Neuronal stem cell (in vitro differentiated cells): Measurements from ENCODE around the gene TMEFF1.

Experiments used
- DNase-seq: peaks from one replicate; pipeline ENCODE4 v3.0.0-alpha.2; 2013; ENCODE audit warnings: low spot score
- H2AFZ ChIP-seq: one replicate; pipeline ENCODE4 v1.6.1; 2013; ENCODE audit warnings: mild to moderate bottlenecking, low read length, inconsistent platforms
- H2AK5ac ChIP-seq: 2 replicates; pipeline ENCODE4 v1.6.1; 2013; ENCODE audit warnings: low read depth, mild to moderate bottlenecking, inconsistent platforms, low read length, moderate library complexity, mixed read lengths
- H2BK120ac ChIP-seq: 2 replicates; pipeline ENCODE4 v1.6.1; 2013; ENCODE audit warnings: low read depth, mild to moderate bottlenecking, inconsistent platforms, low read length, moderate library complexity, mixed read lengths
- H2BK12ac ChIP-seq: one replicate; pipeline ENCODE4 v1.6.1; 2013; ENCODE audit warnings: low read length, inconsistent platforms
- H2BK15ac ChIP-seq: 2 replicates; pipeline ENCODE4 v1.6.1; 2013; ENCODE audit warnings: mild to moderate bottlenecking, low read length, inconsistent platforms, mixed read lengths
- H2BK5ac ChIP-seq: one replicate; pipeline ENCODE4 v1.6.1; 2013; ENCODE audit warnings: inconsistent platforms, mild to moderate bottlenecking, low read length, moderate library complexity
- H3K14ac ChIP-seq: one replicate; pipeline ENCODE4 v1.6.1; 2013; ENCODE audit warnings: low read length, inconsistent platforms
- H3K18ac ChIP-seq: 2 replicates; pipeline ENCODE4 v1.6.1; 2013; ENCODE audit warnings: low read length, inconsistent platforms
- H3K23ac ChIP-seq: 2 replicates; pipeline ENCODE4 v1.6.1; 2013; ENCODE audit warnings: low read depth, mild to moderate bottlenecking, mixed read lengths, low read length, inconsistent platforms; ENCODE audit not compliant: poor library complexity
- H3K27ac ChIP-seq: replicated peaks from 3 replicates; pipeline ENCODE4 v1.5.1; 2013; ENCODE audit warnings: low read length, inconsistent platforms
- H3K27me3 ChIP-seq, 3 experiments: 2 replicates each; pipeline ENCODE4 v1.6.1; 2013; ENCODE audit warnings: low read length in 3 of 3, mild to moderate bottlenecking in 2 of 3, inconsistent platforms in 1 of 3, low read depth in 1 of 3, mixed read lengths in 1 of 3, moderate library complexity in 1 of 3; ENCODE audit not compliant: control insufficient read depth in 3 of 3, insufficient read depth in 3 of 3
- H3K36me3 ChIP-seq, 2 donors: replicated peaks in 1 of 2; 2 replicates each; pipeline ENCODE4 v1.6.1; 2013; ENCODE audit warnings: low read length in 2 of 2; ENCODE audit not compliant: control insufficient read depth in 2 of 2, insufficient read depth in 2 of 2
- H3K4ac ChIP-seq: 2 replicates; pipeline ENCODE4 v1.6.1; 2013; ENCODE audit warnings: inconsistent platforms, mild to moderate bottlenecking, low read length, moderate library complexity
- H3K4me1 ChIP-seq, 2 donors: 1 replicate in 1 of 2; 2 replicates in 1 of 2; pipeline ENCODE4 v1.6.1; 2013; ENCODE audit warnings: low read length in 2 of 2, low read depth in 1 of 2; ENCODE audit not compliant: control insufficient read depth in 2 of 2, insufficient read depth in 1 of 2
- H3K4me2 ChIP-seq: one replicate; pipeline ENCODE4 v1.6.1; 2013; ENCODE audit warnings: mild to moderate bottlenecking, low read length, inconsistent platforms; ENCODE audit not compliant: insufficient read depth, poor library complexity, severe bottlenecking
- H3K4me3 ChIP-seq, 2 donors: 2 replicates each; pipeline ENCODE4 v1.5.1; 2013; ENCODE audit warnings: low read length in 2 of 2, mild to moderate bottlenecking in 2 of 2, inconsistent platforms in 1 of 2, moderate library complexity in 1 of 2
- H3K79me1 ChIP-seq: one replicate; pipeline ENCODE4 v1.6.1; 2013; ENCODE audit warnings: low read depth, mild to moderate bottlenecking, inconsistent platforms, low read length, moderate library complexity
- H3K9ac ChIP-seq: one replicate; pipeline ENCODE4 v1.6.1; 2013; ENCODE audit warnings: mild to moderate bottlenecking, low read depth, low read length, inconsistent platforms; ENCODE audit not compliant: poor library complexity
- H3K9me3 ChIP-seq, 2 donors: replicated peaks in 1 of 2; 2 replicates each; pipeline versions ENCODE3 to v1.6.1; 2013; ENCODE audit warnings: low read length in 2 of 2, mild to moderate bottlenecking in 2 of 2, inconsistent platforms in 1 of 2, low read depth in 1 of 2, mixed read lengths in 1 of 2, moderate library complexity in 1 of 2; ENCODE audit not compliant: control insufficient read depth in 2 of 2, insufficient read depth in 1 of 2
- H4K8ac ChIP-seq: one replicate; pipeline ENCODE4 v1.6.1; 2013; ENCODE audit warnings: low read depth, mild to moderate bottlenecking, inconsistent platforms, low read length, moderate library complexity
- H4K91ac ChIP-seq: one replicate; pipeline ENCODE4 v1.6.1; 2013; ENCODE audit warnings: low read length, low read depth, mild to moderate bottlenecking, inconsistent platforms; ENCODE audit not compliant: poor library complexity
- WGBS, 2 donors: extraction: QIAGEN DNeasy Blood & Tissue Kit; methylation state at CpG; one replicate each; pipeline ENCODE4 v1.1.7; 2013; ENCODE audit warnings: missing lambda C conversion rate in 2 of 2, mixed read lengths in 1 of 2; ENCODE audit not compliant: insufficient read length in 2 of 2, insufficient replicate concordance in 1 of 2; ENCODE audit errors: extremely low coverage in 2 of 2; 5-methylcytosine and 5-hydroxymethylcytosine counted together

TMEFF1 gene

GRCh38 chr9:100581661-100582060 is 108.7 kb downstream of the TMEFF1 start:
- no peak for DNase-seq
- Histone ChIP-seq H3K27ac (no peak overlapping the region), H3K4me1 (no peaks in the 10 kb centered on the region)

DNA sequence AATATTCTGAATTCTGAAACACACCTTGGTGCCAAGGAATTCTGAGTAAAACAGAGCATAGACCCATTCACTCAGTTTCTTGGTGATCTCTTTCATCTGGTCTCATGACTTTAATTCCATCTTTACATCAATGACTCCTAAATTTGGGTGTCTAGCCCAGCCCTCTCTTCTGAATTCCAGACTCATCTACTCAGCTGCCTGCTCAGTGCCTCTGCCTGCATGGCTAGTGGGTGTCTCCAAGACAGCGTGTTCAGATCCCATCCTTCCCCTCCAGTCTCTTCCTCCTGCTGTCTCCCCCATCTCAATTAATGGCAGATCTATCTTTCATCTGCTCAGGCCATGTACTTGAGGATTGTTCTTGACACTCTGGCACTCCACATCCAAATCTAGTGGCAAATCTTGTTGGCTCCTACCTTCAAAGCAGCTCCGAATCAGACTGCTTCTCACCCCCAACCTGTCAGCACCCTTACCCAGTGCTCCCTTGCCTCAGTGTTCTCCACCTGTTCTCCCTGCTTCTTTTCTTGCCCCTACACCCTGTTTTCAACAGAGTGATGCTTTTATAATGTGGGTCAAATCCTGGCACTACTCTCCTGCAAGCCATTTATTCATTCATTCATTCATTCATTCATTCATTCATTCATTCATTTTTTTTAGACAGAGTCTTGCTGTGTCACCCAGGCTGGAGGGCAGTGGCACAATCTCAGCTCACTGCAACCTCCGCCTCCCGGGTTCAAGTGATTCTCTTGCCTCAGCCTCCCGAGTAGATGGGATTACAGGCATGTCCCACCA is 110.3 kb downstream of the TMEFF1 start:
- H3K27me3 ChIP-seq, result no peaks in the 10 kb centered on the region
- H3K36me3 ChIP-seq, result peaks cover 26 to 98% of the 10 kb centered on the region in 2 donors
- H2BK15ac ChIP-seq, result no peak overlapping the region
- WGBS, 2 donors, result no CpG with 5 or more reads among the region's 5 CpGs
- H3K9me3 ChIP-seq, result no peaks in the 10 kb centered on the region
- no peak overlapping the region for H3K27ac ChIP-seq
- no peak overlapping the region for H3K14ac ChIP-seq
- H3K4me1 ChIP-seq, result no peaks in the 10 kb centered on the region
- H3K9ac ChIP-seq, result peak overlapping the region; percentile 2
- no peak overlapping the region for H2BK5ac ChIP-seq
- no peak overlapping the region for H3K18ac ChIP-seq
- H2AFZ ChIP-seq, result no peak overlapping the region
- no peak overlapping the region for H2BK120ac ChIP-seq
- no peak overlapping the region for H2AK5ac ChIP-seq
- DNase-seq, result no peak
- H3K4me2 ChIP-seq, result no peak overlapping the region
- no peak overlapping the region for H4K91ac ChIP-seq
- H2BK12ac ChIP-seq, result no peak overlapping the region
- H3K23ac ChIP-seq, result no peak overlapping the region
- H4K8ac ChIP-seq, result no peak overlapping the region
- H3K4ac ChIP-seq, result no peak overlapping the region
- no peaks in the 10 kb centered on the region for H3K79me1 ChIP-seq
- H3K4me3 ChIP-seq, result no peak overlapping the region

More at GRCh38 chr9:100581661-100582060, 108.7 kb downstream of the TMEFF1 start:
- no peak overlapping the region for H2BK120ac ChIP-seq
- no peak overlapping the region for H2AFZ ChIP-seq
- no peak overlapping the region for H3K9ac ChIP-seq
- H3K27me3 ChIP-seq, result no peaks in the 10 kb centered on the region
- no peak overlapping the region for H3K14ac ChIP-seq
- no peak overlapping the region for H2BK12ac ChIP-seq
- no peak overlapping the region for H3K23ac ChIP-seq
- no peak overlapping the region for H4K8ac ChIP-seq
- H2BK15ac ChIP-seq, result no peak overlapping the region
- H3K4me3 ChIP-seq, result no peak overlapping the region
- H3K4ac ChIP-seq, result no peak overlapping the region
- no peak overlapping the region for H3K18ac ChIP-seq
- H2AK5ac ChIP-seq, result no peak overlapping the region
- no peaks in the 10 kb centered on the region for H3K79me1 ChIP-seq
- H3K4me2 ChIP-seq, result no peak overlapping the region
- H3K9me3 ChIP-seq, result no peaks in the 10 kb centered on the region
- H4K91ac ChIP-seq, result no peak overlapping the region
- no CpG with 5 or more reads among the region's 4 CpGs for WGBS, 2 donors
- peaks cover 25 to 98% of the 10 kb centered on the region in 2 donors for H3K36me3 ChIP-seq
- no peak overlapping the region for H2BK5ac ChIP-seq

DNA sequence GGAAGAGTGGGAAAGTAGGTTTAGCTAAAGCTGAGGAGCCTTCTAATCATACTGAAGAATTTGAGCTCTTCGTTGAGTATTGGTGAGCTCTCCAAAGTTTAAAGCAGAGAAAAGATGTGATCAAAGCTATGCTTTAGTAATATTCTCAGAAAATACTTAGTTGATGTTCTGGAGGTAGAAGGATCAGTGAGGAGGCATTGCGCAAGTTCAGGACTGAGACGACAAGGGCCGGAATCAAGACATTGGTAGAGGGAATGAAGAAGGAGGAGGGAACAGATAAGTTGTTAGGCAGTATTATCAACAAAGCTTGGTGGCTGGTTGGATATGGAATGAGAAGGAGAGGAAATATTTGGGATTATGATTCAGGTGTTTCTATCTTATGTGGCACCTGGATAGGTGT is 112.0 kb downstream of the TMEFF1 start:
- Histone ChIP-seq H3K14ac (no peak overlapping the region), H3K18ac (no peak overlapping the region), H3K9ac (no peak overlapping the region), H2BK5ac (no peak overlapping the region), H3K4me3 (no peak overlapping the region), H3K4ac (no peak overlapping the region), H2AFZ (no peak overlapping the region), H2BK120ac (no peak overlapping the region), H3K9me3 (no peaks in the 10 kb centered on the region), H2BK15ac (no peak overlapping the region), H3K79me1 (no peaks in the 10 kb centered on the region), H4K8ac (no peak overlapping the region), H3K27ac (no peak overlapping the region), H2BK12ac (no peak overlapping the region), H4K91ac (no peak overlapping the region), H3K27me3 (no peaks in the 10 kb centered on the region), H3K36me3 (peaks cover 28 to 89% of the 10 kb centered on the region in 2 donors), H3K23ac (no peak overlapping the region), H3K4me2 (no peak overlapping the region), H3K4me1 (no peaks in the 10 kb centered on the region), H2AK5ac (no peak overlapping the region)
- DNase-seq, result no peak
- no CpG with 5 or more reads among the region's 4 CpGs for WGBS, 2 donors

- Histone ChIP-seq H3K4me1 (no peaks in the 10 kb centered on the region), H3K36me3 (peaks cover 26 to 78% of the 10 kb centered on the region in 2 donors), H3K4ac (no peak overlapping the region), H2AK5ac (no peak overlapping the region), H3K18ac (no peak overlapping the region), H3K79me1 (no peaks in the 10 kb centered on the region), H3K23ac (no peak overlapping the region), H3K9ac (no peak overlapping the region), H3K9me3 (no peaks in the 10 kb centered on the region), H3K4me3 (no peak overlapping the region), H3K27me3 (no peaks in the 10 kb centered on the region), H3K27ac (no peak overlapping the region), H2BK5ac (no peak overlapping the region), H4K91ac (no peak overlapping the region), H2BK12ac (no peak overlapping the region), H2AFZ (no peak overlapping the region), H3K4me2 (no peak overlapping the region), H2BK15ac (no peak overlapping the region), H4K8ac (no peak overlapping the region), H3K14ac (no peak overlapping the region), H2BK120ac (no peak overlapping the region)
- no CpG with 5 or more reads among the region's 7 CpGs for WGBS, 2 donors
- DNase-seq, result no peak
These were observed 113.1 kb downstream of the TMEFF1 start for GRCh38 chr9:100586093-100586492.
